SIG-M5 treated with dmso at 0.1 percent for 504 hours (cell line): ENCODE measurements around the gene TMEM101.
"Not testable (repeated sequence)": the region's sequence is repeated elsewhere in the genome, so short reads cannot be mapped to it uniquely, and the experiment has no call there.

ENCODE experiments used
- DNase-seq: peaks from one replicate; lab custom pipeline; 2025; ENCODE audit not compliant: unreplicated experiment; lab: John Stamatoyannopoulos, UW

The TMEM101 gene

GRCh38 chr17:43976963-43977837 lies 37.6 kb downstream of the TMEM101 start:
- DNase-seq: no peak

- no peak for DNase-seq
Measured at GRCh38 chr17:43975898-43976297, 38.9 kb downstream of the TMEM101 start.

GRCh38 chr17:43974382-43975266 lies 40.1 kb downstream of the TMEM101 start:
- DNase-seq: no peak

- DNase-seq: not testable (repeated sequence)
Measured at GRCh38 chr17:43972444-43973212, 42.1 kb downstream of the TMEM101 start.

GRCh38 chr17:43971436-43971835 lies 43.3 kb downstream of the TMEM101 start:
- not testable (repeated sequence) for DNase-seq

- DNase-seq: no peak
Measured at GRCh38 chr17:43970366-43970765, 44.4 kb downstream of the TMEM101 start.

GRCh38 chr17:43967251-43967875 lies 47.4 kb downstream of the TMEM101 start:
- DNase-seq: no peak

GRCh38 chr17:43966276-43966675 lies 48.5 kb downstream of the TMEM101 start:
- DNase-seq: no peak

GRCh38 chr17:43962479-43962878 lies 52.3 kb downstream of the TMEM101 start:
- no peak for DNase-seq

GRCh38 chr17:43961954-43962353 lies 52.8 kb downstream of the TMEM101 start:
- no peak for DNase-seq

- DNase-seq: not testable (repeated sequence)
Measured at GRCh38 chr17:43961292-43961691, 53.5 kb downstream of the TMEM101 start.
